ENCODE measurements around the gene FRAT2. TPM values are rescaled to one million over a fixed set of nuclear protein-coding genes. Genes with fewer than 3 reads are reported as not detected.

Gene FRAT2, protein sequence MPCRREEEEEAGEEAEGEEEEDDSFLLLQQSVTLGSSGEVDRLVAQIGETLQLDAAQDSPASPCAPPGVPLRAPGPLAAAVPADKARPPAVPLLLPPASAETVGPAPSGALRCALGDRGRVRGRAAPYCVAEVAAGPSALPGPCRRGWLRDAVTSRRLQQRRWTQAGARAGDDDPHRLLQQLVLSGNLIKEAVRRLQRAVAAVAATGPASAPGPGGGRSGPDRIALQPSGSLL
- total RNA-seq: 1 to 10 TPM; 4.9 to 7.6 TPM
- long read RNA-seq, transcript FRAT2-201 (1 exons, 2,213 nt): major isoform, 8 of 8 reads
- long read RNA-seq, partial matches to known transcripts: 0 of 8 reads
- long read RNA-seq, other reads (novel, unspliced or antisense): 0 of 8 reads

- intact Hi-C loops (cut with DNase I): loop anchor here (5.0 to 10.0 kb wide), 2 partner anchors 42 to 50 kb away; partner anchors contain the start of gene ARHGAP19 (in 1 of the 2)
- ATAC-seq: peak; percentile 97
- DNase-seq: peak; percentile 91
Measured at GRCh38 chr10:97334370-97335175, at the start of gene FRAT2. TSS of gene FRAT2 (minus strand) at chr10:97334729. CDS start at chr10:97334572, 157 bp downstream.

DNA sequence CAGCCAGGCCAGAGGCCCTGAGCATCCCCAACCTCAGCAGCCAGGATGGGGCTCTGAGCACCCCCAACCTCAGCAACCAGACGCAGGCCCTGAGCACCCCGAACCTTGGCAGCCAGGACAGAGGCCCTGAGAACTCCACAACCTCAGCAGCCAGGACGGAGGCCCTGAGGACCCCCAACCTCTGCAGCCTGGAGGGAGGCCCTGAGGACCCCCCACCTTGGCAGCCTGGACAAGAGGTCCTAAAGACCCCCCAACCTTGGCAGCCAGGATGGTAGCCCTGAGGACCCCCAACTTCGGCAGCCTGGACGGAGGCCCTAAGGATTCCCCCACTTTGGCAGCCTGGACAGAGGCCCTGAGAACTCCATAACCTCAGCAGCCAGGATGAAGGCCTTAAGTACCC is 49.6 kb upstream of the FRAT2 start:
- DNase-seq: no peak
- intact Hi-C loops (cut with DNase I): no loop called here
- ATAC-seq: no peak

DNA sequence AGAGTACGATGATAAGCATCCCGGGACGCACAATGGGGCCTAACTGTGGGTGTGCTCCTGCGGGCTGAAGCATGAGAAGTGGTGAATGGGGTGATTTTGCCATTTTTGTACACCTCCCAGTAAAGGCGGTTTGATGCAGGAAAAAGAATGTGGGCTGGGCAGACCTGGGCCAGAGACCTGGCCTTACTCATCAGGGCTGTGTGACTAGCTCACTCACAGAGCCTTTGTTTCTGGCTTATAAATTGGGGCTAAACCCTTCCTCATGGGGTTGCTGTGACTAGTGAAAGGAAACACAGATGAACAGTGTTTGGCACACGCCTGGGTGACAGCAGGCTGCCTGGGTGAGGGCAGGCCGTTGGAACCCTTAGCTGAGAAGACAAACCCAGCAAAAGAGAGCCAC is 48.6 kb upstream of the FRAT2 start:
- DNase-seq: no peak
- intact Hi-C loops (cut with DNase I): no loop called here
- ATAC-seq: no peak

- ATAC-seq (no peak), DNase-seq (no peak)
- intact Hi-C loops (cut with DNase I): no loop called here
Measured at GRCh38 chr10:97381626-97382025, 47.1 kb upstream of the FRAT2 start.

- intact Hi-C loops (cut with DNase I): no loop called here
- no peak for DNase-seq
- ATAC-seq: no peak
Measured at GRCh38 chr10:97380516-97380915, 46.0 kb upstream of the FRAT2 start.

DNA sequence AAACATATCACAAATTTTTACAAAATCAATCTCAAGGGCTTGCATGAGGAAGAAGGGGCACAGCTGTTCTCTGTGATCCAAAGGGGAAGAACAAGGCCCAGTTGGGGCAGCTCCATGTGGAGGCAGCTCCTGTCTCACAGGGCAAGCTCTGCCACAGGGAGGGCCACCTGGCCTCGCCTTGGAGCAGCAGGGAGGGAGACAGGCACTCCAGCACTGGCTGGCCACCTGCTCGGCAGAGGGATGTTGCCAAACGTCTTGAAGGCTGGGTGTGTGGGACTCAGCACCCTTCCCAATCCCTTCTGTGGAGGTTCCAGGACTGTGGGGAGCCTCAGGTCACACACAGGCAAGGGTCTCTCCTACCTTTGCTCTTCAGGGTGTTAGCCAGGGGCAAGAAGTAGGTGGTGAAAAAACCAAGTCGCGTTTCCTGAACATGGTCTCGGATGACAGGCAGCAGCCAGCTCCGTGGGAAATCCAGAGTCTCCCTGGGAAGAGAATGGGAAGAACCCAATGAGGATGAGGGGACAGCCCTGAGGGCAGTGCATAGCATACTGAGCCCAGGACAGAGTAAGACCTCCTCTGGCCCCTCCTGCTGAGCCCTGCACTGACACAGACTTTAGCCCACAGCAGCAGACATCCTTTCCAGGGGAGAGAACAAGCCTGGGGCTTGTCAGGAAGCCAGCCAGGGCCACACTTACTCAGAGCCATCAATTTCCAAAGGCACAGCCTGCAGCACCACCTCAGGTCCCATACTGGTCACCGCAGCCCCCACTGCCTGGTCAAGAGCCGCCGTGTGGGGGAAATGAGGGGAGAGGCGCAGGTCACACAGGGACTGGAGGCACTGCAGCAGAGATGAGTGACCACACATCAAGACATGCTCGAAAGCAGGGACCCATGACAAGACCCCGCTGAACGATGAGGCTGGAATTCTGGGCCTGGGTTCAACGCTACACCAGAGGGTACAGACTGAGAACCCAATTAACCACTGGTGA is 44.7 kb upstream of the FRAT2 start:
- ATAC-seq (no peak), DNase-seq (no peak)
- intact Hi-C loops (cut with DNase I): no loop called here

DNA sequence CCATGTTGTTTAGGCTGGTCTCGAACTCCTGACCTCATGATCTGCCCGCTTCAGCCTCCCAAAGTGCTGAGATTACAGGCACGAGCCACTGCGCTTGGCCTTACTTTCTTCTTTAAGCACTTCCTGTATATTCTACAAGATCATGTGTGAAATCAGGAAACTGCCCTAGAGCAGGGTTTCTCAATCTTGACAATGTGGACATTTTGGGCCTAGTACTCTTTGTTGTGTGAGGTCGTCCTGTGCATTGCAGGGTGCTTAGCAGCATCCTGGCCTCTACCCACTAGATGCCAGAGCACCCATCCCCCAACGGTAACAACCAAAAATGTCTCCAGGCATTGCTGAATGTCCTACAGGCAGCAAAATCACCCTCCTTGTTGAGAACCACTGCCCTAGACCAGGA is 41.9 kb upstream of the FRAT2 start:
- intact Hi-C loops (cut with DNase I): no loop called here
- DNase-seq (no peak), ATAC-seq (no peak)

GRCh38 chr10:97373456-97373855 is 38.9 kb upstream of the FRAT2 start:
- intact Hi-C loops (cut with DNase I): no loop called here
- ATAC-seq: no peak

DNA sequence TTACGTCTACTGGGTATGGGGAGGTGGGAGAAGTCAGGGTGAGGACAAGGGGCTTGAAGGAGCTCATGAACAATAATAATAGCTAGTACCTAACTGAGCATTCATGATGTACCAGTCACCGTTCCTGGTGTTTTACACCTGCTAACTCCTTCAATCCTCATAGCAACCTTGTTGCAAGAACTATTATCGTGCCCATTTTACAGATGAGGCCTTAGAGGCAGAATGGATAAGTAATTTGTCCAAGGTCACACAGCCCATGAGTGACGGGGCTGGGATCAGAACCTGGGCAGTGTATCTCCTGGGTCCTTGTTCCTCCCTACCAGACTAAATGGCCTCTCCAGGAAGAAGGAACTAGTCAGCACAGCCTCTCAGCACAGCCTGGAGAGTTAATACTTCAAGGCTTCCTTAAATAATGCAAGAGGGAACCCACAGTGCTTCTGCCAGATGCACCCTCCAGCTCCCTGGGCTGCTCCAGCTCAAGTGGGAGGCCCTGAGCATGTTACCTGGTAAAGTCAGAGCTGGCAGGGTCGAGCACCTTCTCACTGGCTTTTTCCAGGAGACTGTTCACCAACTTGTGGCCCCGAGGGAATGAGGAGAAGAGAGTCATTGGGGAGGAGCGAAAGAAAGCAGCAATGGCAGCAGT is 37.8 kb upstream of the FRAT2 start:
- intact Hi-C loops (cut with DNase I): no loop called here
- peak in 1 of 2 donors; percentile 28 for ATAC-seq
- DNase-seq: no peak

More at GRCh38 chr10:97373456-97373855, 38.9 kb upstream of the FRAT2 start:
- DNase-seq: no peak

DNA sequence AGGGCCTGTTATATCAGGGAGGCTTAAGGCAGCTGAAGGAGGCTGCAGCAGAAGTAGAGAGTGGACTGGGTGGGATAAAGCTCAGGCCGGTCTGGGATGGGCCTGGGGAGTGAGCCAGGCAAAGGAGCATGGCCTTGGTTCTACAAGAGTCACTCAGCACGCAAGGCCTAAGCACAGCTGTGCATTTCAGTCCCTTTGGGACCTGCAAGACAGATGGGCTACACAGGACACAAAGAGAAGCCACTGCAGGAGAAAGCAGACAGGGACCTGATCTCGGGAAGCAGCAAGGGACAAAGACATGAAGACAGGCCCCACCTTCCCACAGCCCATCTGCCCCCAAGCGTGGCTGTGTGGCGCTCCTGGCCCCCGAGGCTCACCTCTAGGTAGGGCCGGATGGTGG is 37.2 kb upstream of the FRAT2 start:
- DNase-seq (no peak), ATAC-seq (no peak)
- intact Hi-C loops (cut with DNase I): no loop called here

- DNase-seq: no peak
- no peak for ATAC-seq
- intact Hi-C loops (cut with DNase I): no loop called here
Measured at GRCh38 chr10:97367126-97367649, 32.7 kb upstream of the FRAT2 start.

DNA sequence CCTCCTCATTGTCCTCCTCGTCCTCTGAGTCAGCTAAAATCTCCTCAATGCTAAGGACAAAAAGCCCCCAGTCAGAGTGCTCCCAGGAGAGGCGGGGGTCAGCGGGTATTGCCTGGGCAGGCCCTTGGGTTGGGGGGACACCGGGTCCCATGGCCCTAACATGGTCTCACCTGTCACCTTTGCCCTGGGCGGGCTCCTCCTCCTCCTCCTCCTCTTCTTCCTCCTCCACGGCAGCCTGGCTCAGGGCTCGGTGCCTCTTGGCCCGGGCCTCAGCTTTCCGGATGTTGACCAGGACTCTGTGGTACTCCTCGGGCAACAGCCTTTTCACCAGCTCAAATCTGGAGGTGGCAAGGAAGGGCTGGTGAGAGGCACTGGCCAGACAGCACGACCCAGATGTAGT is 32.0 kb upstream of the FRAT2 start:
- intact Hi-C loops (cut with DNase I): no loop called here
- DNase-seq: no peak
- ATAC-seq: no peak

DNA sequence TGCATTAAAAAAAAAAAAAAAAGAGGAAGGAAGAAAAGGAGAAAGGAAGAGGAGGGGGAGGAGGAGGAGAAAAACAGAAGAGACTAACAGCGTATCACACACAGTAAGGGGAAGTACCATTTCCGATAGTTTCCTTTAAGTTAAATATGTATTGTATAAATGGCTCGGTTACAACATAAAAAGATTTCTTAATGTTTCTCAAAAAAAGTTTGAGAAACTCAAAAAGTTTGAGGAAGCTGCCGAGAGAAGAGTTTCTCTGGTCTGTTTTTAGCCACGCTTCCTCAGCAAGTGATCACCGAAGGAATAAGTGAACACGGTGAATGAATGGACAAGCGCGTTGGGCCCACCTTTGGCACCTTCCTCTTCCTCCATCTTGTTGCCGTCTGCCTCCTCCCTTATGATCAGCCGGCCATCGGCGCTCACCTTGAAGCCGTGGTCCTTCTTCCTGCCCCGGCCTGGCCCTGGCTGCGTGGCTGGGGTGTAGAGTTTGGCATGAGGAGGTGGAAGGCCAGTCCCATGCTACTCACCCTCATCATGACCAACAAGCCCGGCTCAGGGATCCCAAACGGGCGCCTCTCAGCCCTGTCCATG is 31.3 kb upstream of the FRAT2 start:
- no peak for DNase-seq
- intact Hi-C loops (cut with DNase I): no loop called here
- peak; percentile 19 to 57 for ATAC-seq

DNA sequence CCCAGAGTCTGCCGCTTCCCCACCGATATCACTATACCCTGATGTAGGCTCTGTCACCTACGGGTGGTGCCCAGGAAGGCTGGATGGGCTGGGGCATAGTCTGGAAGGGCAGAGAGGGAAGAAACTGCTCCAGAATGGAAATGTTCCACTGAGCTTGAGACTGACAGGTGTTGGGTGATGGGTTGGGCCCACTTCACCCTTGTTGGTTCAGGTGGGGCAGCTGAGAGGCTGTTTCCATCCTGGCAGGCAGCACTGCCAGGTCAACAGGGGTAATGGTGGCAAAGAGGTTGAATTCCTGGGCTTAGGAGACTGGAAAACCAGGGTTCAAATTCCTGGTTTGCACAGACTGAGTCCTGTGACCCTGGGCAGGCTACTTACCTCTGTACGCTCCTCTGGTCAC is 28.5 kb upstream of the FRAT2 start:
- ATAC-seq (no peak), DNase-seq (no peak)
- intact Hi-C loops (cut with DNase I): no loop called here

- DNase-seq (no peak), ATAC-seq (no peak)
- intact Hi-C loops (cut with DNase I): no loop called here
Measured at GRCh38 chr10:97362310-97363033, 27.9 kb upstream of the FRAT2 start.

DNA sequence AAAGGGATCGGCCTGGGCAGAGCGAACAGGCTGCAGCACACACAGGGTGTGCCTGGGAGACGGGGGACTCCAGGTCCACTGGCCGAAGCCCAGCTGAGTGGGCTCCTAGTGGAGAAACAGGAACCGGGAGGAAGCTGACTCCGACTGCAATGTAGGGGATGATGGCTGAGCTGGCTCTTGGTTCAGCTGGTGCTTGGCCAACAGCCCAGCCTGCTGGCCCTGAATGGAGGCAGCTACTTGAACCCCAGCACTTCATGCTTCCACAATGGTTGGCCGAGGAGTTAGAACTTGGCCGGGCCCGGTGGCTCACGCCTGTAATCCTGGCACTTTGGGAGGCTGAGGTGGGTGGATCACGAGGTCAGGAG is 27.0 kb upstream of the FRAT2 start:
- DNase-seq: no peak
- no peak for ATAC-seq
- intact Hi-C loops (cut with DNase I): no loop called here

DNA sequence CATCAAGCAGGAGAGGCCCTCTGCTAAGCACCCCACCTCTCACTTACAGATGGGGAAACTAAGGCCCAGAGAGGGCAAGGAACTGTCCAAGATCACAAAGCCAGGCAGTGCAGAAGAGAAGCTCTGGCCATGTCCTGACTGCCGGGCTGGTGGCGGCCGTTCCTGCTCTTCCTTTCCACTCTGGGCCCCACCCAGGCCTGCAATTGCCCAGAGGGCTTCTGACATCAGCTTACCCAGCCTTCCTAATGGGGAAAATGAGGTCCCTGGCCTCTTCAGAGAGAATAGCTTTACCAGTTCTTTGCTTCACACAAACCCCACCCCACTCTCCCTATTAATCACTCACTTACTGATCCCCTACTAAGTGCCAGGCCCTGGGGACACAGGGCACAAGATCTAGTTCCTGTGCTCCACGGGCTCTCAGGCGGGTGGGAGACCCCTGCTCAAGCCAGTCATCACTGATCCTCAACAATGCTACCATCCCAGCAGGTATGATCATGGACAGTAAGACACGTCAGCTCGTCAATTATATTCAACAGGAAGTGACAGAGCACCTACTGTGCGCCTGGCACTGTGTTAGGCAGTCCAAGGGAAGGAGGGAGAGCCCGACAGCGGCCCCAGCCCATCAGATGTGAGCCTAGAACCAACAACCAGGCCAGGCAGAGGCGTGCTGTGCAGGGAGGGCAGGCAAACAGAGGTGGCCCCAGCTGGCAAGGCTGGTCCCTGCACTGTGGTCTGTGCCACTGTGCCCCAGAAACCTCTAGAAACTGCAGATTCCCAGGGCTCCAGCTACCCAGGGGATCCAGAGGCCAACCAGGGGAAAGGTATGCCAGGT is 26.4 kb upstream of the FRAT2 start:
- ATAC-seq (no peak), DNase-seq (no peak)
- intact Hi-C loops (cut with DNase I): no loop called here
